Osteocyte (in vitro differentiated cells): ENCODE data around the gene AK5. TPM values are rescaled to one million over a fixed set of nuclear protein-coding genes. Genes with fewer than 3 reads are reported as not detected.

Source experiments
- DNase-seq: peaks from one replicate; pipeline ENCODE4 v3.0.0; 2021; ENCODE audit warnings: mixed read lengths; ENCODE audit not compliant: unreplicated experiment; ENCODE audit errors: extremely low spot score
- H3K27ac Mint-ChIP-seq: one replicate; pipeline ENCODE4 v1.8.0; 2021; ENCODE audit warnings: mild to moderate bottlenecking, mixed read lengths; ENCODE audit not compliant: unreplicated experiment
- H3K27me3 Mint-ChIP-seq: one replicate; pipeline ENCODE4 v1.8.0; 2021; ENCODE audit warnings: mixed read lengths; ENCODE audit not compliant: unreplicated experiment
- H3K36me3 Mint-ChIP-seq: one replicate; pipeline ENCODE4 v1.8.0; 2021; ENCODE audit warnings: mixed read lengths; ENCODE audit not compliant: unreplicated experiment
- H3K4me1 Mint-ChIP-seq: one replicate; pipeline ENCODE4 v1.8.0; 2021; ENCODE audit warnings: mixed read lengths; ENCODE audit not compliant: unreplicated experiment
- H3K4me3 Mint-ChIP-seq: one replicate; pipeline ENCODE4 v1.8.0; 2021; ENCODE audit warnings: mild to moderate bottlenecking, moderate library complexity, mixed read lengths; ENCODE audit not compliant: unreplicated experiment
- H3K9me3 Mint-ChIP-seq: one replicate; pipeline ENCODE4 v1.8.0; 2021; ENCODE audit warnings: mixed read lengths; ENCODE audit not compliant: unreplicated experiment
- total RNA-seq: library from RNA; stranded (reverse); gene quantifications from 2 replicates; pipeline ENCODE4 v1.2.1, GENCODE V29; 2021
- TF ChIP-seq, protein P1 (sequence below): fragments of 200-600 bp; sonication (generic); IDR thresholded peaks from 2 replicates; pipeline ENCODE4 v1.5.0; 2021; ENCODE audit warnings: antibody characterized with exemption, mild to moderate bottlenecking, moderate library complexity

The AK5 gene
- total RNA-seq, 1 donor from 2014 or later: 38.1 TPM

DNA sequence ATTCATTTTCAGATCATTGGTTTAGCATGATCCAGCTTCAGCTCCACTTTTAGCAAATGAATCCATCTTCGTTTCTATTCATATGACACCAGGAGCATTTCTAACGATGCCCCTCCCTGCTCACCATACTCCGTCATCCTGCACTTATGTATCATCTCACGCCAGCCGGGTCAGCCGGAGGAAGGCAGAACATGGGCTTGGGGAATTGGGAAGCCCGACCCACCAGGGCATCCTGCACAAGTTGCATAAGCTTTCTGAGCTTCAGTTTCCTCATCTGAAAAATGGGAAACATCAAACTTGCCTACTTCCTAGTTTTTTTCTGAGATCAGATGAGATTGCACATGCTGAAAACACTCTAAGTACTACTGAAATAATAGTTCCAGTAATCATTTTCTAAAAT, 194.7 kb downstream of the AK5 start:
- Mint-ChIP-seq H3K27me3 (no peaks in the 10 kb centered on the region), H3K4me3 (no peak overlapping the region), H3K36me3 (peaks cover 7% of the 10 kb centered on the region), H3K4me1 (peaks cover 10% of the 10 kb centered on the region), H3K9me3 (peaks cover 6% of the 10 kb centered on the region), H3K27ac (no peak overlapping the region)
- DNase-seq: no peak
- TF ChIP-seq, protein P1, sequence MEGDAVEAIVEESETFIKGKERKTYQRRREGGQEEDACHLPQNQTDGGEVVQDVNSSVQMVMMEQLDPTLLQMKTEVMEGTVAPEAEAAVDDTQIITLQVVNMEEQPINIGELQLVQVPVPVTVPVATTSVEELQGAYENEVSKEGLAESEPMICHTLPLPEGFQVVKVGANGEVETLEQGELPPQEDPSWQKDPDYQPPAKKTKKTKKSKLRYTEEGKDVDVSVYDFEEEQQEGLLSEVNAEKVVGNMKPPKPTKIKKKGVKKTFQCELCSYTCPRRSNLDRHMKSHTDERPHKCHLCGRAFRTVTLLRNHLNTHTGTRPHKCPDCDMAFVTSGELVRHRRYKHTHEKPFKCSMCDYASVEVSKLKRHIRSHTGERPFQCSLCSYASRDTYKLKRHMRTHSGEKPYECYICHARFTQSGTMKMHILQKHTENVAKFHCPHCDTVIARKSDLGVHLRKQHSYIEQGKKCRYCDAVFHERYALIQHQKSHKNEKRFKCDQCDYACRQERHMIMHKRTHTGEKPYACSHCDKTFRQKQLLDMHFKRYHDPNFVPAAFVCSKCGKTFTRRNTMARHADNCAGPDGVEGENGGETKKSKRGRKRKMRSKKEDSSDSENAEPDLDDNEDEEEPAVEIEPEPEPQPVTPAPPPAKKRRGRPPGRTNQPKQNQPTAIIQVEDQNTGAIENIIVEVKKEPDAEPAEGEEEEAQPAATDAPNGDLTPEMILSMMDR: no peak

DNA sequence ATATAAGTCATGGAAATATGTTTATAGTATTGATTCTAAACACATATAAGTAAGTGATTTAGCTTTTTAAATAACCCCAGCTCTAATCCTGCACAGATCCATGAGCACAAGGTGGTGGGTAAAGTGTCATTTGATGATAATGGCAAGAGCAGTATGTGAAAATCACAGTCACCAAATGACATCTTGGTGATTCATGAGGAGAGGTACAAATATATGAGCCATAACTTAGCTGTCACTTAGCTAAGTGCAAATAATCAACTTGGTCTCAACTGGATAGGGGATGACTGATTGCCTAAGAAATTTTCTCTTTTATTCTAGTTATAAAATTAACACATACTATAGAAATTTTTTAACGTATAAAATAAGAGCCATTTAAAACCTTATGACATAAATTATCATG, 202.5 kb downstream of the AK5 start:
- H3K27ac Mint-ChIP-seq: no peak overlapping the region
- no peak for DNase-seq
- H3K4me3 Mint-ChIP-seq: no peak overlapping the region
- no peaks in the 10 kb centered on the region for H3K9me3 Mint-ChIP-seq
- no peaks in the 10 kb centered on the region for H3K27me3 Mint-ChIP-seq
- TF ChIP-seq, protein P1: no peak
- H3K4me1 Mint-ChIP-seq: peaks cover 11% of the 10 kb centered on the region
- peaks cover 9% of the 10 kb centered on the region for H3K36me3 Mint-ChIP-seq

DNA sequence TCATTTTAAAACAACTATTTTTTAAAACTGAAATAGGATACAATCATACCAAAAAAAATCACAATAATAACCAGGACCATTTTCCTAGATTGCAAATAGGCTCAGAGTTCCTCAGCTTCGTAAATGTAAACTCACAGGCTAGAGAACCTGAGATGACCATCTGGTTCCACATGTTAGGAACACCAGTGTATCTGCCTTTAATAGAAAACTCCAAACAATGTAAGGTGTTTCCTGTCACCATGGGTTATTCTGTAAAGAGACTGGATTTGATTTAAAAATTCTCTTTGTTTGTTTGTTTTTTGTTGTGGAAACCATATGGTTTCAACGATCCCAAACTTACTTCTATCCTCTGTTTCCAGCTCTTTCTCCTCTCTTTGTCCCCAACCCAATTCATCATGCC, 203.1 kb downstream of the AK5 start:
- Mint-ChIP-seq H3K4me1 (peaks cover 11% of the 10 kb centered on the region), H3K36me3 (peaks cover 9% of the 10 kb centered on the region), H3K27me3 (no peaks in the 10 kb centered on the region), H3K27ac (no peak overlapping the region), H3K9me3 (no peaks in the 10 kb centered on the region), H3K4me3 (no peak overlapping the region)
- no peak for DNase-seq
- TF ChIP-seq, protein P1: no peak

DNA sequence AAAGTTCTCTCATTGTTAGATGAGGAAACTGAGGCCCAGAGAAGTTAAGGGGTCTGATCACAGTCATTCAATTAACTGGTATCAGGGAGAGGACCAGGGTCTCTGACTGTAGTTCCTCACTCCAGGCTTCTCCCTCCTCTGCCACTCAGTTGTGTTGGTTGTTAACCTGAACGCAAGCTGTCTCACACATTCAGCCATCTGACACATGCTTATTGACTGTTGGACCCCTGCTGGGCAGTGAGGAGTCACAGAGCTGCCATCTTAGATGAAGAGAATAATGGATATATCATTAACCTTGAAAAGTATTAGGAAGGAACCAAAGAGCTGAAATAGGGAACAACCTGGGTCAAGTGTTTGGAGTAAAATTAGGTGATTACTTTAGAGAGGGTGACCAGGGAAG, 205.8 kb downstream of the AK5 start:
- DNase-seq: no peak
- H3K27ac Mint-ChIP-seq: no peak overlapping the region
- H3K36me3 Mint-ChIP-seq: peaks cover 10% of the 10 kb centered on the region
- H3K27me3 Mint-ChIP-seq: no peaks in the 10 kb centered on the region
- H3K9me3 Mint-ChIP-seq: no peaks in the 10 kb centered on the region
- TF ChIP-seq, protein P1: no peak
- H3K4me1 Mint-ChIP-seq: peaks cover 11% of the 10 kb centered on the region
- H3K4me3 Mint-ChIP-seq: no peak overlapping the region

DNA sequence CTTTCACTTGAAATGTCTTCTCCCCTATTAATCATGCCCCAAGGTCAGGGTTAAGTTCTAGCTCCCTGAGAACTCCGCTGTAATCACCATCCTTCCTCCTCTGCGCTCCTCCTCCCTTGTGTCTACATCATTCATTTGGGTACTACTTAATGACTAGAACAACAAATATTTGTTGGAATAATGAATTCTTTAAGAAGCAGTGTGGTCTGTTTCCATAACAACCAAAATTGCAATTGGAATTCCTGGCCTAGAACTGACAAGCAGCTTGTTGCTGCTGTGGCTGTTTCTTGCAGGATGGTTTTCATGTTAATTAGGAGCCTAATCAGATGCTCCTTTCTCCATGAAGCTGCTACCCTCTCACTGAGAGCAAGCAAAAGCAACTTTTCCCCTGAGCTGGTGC, 208.1 kb downstream of the AK5 start:
- Mint-ChIP-seq H3K27ac (no peak overlapping the region), H3K27me3 (no peaks in the 10 kb centered on the region), H3K36me3 (peaks cover 6% of the 10 kb centered on the region), H3K4me1 (peaks cover 11% of the 10 kb centered on the region), H3K4me3 (no peak overlapping the region), H3K9me3 (no peaks in the 10 kb centered on the region)
- TF ChIP-seq, protein P1: no peak
- no peak for DNase-seq
